Neural progenitor cell (in vitro differentiated cells): ENCODE data around the gene SCFD1. TPM values are rescaled to one million over a fixed set of nuclear protein-coding genes. Genes with fewer than 3 reads are reported as not detected.
A peak's percentile ranks its signal among the peaks of the same experiment; 100 is the strongest.

Experiments used
- DNase-seq: peaks from one replicate; pipeline ENCODE4 v3.0.0-alpha.2; 2016; ENCODE audit warnings: low spot score
- H2AFZ ChIP-seq: fragments of 200-600 bp; sonication (generic); replicated peaks from 2 replicates; pipeline ENCODE4 v1.6.1; 2016; ENCODE audit warnings: antibody characterized with exemption
- H3F3A ChIP-seq: fragments of 200-600 bp; sonication (generic); 2 replicates; pipeline ENCODE4 v1.6.1; 2016; ENCODE audit warnings: antibody characterized with exemption, low read depth
- H3K27ac ChIP-seq: fragments of 200-600 bp; sonication (generic); 2 replicates; pipeline ENCODE4 v1.5.1; 2016; ENCODE audit warnings: mild to moderate bottlenecking
- H3K27me3 ChIP-seq: fragments of 200-600 bp; sonication (generic); 2 replicates; pipeline ENCODE4 v1.6.1; 2016; ENCODE audit warnings: mild to moderate bottlenecking, moderate library complexity
- H3K36me3 ChIP-seq: fragments of 200-600 bp; sonication (generic); 2 replicates; pipeline ENCODE4 v1.5.1; 2016
- H3K4me1 ChIP-seq: fragments of 200-600 bp; sonication (generic); 2 replicates; pipeline ENCODE4 v1.6.1; 2016; ENCODE audit warnings: mixed run types
- H3K4me2 ChIP-seq: fragments of 200-600 bp; sonication (generic); 2 replicates; pipeline ENCODE4 v1.6.1; 2016
- H3K4me3 ChIP-seq: fragments of 200-600 bp; sonication (generic); 2 replicates; pipeline ENCODE4 v1.5.1; 2016
- H3K79me2 ChIP-seq: fragments of 200-600 bp; sonication (generic); 2 replicates; pipeline ENCODE4 v1.6.1; 2016; ENCODE audit warnings: low read depth
- H3K9ac ChIP-seq: fragments of 200-600 bp; sonication (generic); 2 replicates; pipeline ENCODE4 v1.6.1; 2016
- H3K9me3 ChIP-seq: fragments of 200-600 bp; sonication (generic); 2 replicates; pipeline ENCODE4 v1.5.1; 2016; ENCODE audit warnings: low read depth
- H4K20me1 ChIP-seq: fragments of 200-600 bp; sonication (generic); 2 replicates; pipeline ENCODE4 v1.6.1; 2016; ENCODE audit warnings: low read depth
- H3K27ac Mint-ChIP-seq: 3 replicates; pipeline ENCODE4 v1.8.0; 2021; ENCODE audit warnings: mixed read lengths
- H3K27me3 Mint-ChIP-seq: 2 replicates; pipeline ENCODE4 v1.8.0; 2022; ENCODE audit warnings: low read depth, mild to moderate bottlenecking, inconsistent platforms, moderate library complexity, mixed read lengths; ENCODE audit not compliant: insufficient read depth
- H3K36me3 Mint-ChIP-seq: 3 replicates; pipeline ENCODE4 v1.8.0; 2021; ENCODE audit warnings: mixed read lengths
- H3K4me1 Mint-ChIP-seq: 3 replicates; pipeline ENCODE4 v1.8.0; 2021; ENCODE audit warnings: mixed read lengths
- H3K4me3 Mint-ChIP-seq: 3 replicates; pipeline ENCODE4 v1.8.0; 2021; ENCODE audit warnings: mild to moderate bottlenecking, moderate library complexity, mixed read lengths
- H3K9me3 Mint-ChIP-seq: 3 replicates; pipeline ENCODE4 v1.8.0; 2020; ENCODE audit warnings: mixed read lengths
- EZH2 ChIP-seq: fragments of 200-600 bp; sonication (generic); IDR thresholded peaks from 2 replicates; pipeline ENCODE4 v1.6.1; 2017; ENCODE audit warnings: antibody characterized with exemption, mild to moderate bottlenecking, moderate library complexity
- EZH2phosphoT487 ChIP-seq: fragments of 200-600 bp; sonication (generic); IDR thresholded peaks from 2 replicates; pipeline ENCODE4 v1.6.1; 2017; ENCODE audit warnings: antibody characterized with exemption
- total RNA-seq: library from RNA; depleted of rRNA; stranded (reverse); fragments of >200 nt; gene quantifications from 2 replicates; pipeline ENCODE4 v1.2.3, GENCODE V29; 2015; ENCODE audit warnings: low replicate concordance
- TF ChIP-seq, protein P1 (sequence below): fragments of 200-600 bp; sonication (generic); IDR thresholded peaks from 2 replicates; pipeline ENCODE4 v1.5.1; 2017; ENCODE audit warnings: antibody characterized with exemption, mild to moderate bottlenecking

The SCFD1 gene, protein sequence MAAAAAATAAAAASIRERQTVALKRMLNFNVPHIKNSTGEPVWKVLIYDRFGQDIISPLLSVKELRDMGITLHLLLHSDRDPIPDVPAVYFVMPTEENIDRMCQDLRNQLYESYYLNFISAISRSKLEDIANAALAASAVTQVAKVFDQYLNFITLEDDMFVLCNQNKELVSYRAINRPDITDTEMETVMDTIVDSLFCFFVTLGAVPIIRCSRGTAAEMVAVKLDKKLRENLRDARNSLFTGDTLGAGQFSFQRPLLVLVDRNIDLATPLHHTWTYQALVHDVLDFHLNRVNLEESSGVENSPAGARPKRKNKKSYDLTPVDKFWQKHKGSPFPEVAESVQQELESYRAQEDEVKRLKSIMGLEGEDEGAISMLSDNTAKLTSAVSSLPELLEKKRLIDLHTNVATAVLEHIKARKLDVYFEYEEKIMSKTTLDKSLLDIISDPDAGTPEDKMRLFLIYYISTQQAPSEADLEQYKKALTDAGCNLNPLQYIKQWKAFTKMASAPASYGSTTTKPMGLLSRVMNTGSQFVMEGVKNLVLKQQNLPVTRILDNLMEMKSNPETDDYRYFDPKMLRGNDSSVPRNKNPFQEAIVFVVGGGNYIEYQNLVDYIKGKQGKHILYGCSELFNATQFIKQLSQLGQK
- total RNA-seq: 70.2 and 115 TPM in 2 replicates

DNA sequence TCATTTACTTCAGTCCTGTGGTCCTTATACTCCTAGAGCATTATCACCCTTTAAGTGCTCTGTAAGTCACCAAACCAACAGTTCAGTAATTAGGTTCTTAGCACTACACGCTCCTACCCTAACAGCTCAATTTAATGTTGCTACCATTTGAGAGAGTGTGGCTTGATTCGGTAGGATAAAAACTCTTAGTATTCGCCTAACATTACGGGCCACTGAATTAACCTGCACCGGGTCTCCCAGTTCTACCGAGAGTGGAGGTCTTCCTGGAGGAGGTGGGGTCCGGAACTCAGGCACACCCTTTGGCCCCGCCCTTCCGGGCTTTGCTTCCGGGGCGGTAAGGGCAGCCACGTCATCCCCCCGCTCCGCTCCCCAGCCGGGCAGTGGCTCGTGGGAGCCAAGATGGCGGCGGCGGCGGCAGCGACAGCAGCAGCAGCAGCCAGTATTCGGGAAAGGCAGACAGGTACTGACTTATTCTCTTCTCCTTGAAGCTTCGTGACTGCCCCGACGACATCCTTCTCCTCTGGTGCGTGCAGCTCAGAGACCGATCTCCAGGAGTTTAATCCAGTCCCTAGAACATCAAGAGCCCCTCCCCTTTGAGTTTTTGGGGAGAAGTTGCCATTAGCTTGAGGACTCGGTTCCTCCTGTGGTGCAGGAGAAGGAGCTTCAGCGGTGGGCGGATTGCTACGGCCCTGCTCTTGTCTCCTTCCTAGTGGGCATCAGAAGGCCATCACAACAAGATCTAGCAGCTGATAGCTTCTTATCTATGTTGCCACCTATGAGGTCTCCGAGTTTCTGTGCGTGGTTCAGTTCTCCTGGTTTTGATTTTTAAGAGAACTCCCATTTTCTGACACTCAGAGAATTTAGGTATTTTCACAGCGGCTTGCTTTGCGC lies at the start of gene SCFD1:
Gene SCFD1 (plus strand): TSS at position 380 of the 891 bp plus-strand sequence. CDS start 20 bp downstream, at position 400.
- H3K4me3 ChIP-seq: peak within 1 kb of the TSS; percentile 86
- H4K20me1 ChIP-seq: peaks cover 29% of the 10 kb centered on the region
- Mint-ChIP-seq H3K9me3 (no peaks in the 10 kb centered on the region), H3K4me3 (peak within 1 kb of the TSS; percentile 99), H3K27me3 (no peaks in the 10 kb centered on the region), H3K4me1 (peaks cover 19% of the 10 kb centered on the region), H3K36me3 (peaks cover 12% of the 10 kb centered on the region), H3K27ac (peak within 1 kb of the TSS; percentile 99)
- TF ChIP-seq EZH2: no peak
- TF ChIP-seq, protein P1, sequence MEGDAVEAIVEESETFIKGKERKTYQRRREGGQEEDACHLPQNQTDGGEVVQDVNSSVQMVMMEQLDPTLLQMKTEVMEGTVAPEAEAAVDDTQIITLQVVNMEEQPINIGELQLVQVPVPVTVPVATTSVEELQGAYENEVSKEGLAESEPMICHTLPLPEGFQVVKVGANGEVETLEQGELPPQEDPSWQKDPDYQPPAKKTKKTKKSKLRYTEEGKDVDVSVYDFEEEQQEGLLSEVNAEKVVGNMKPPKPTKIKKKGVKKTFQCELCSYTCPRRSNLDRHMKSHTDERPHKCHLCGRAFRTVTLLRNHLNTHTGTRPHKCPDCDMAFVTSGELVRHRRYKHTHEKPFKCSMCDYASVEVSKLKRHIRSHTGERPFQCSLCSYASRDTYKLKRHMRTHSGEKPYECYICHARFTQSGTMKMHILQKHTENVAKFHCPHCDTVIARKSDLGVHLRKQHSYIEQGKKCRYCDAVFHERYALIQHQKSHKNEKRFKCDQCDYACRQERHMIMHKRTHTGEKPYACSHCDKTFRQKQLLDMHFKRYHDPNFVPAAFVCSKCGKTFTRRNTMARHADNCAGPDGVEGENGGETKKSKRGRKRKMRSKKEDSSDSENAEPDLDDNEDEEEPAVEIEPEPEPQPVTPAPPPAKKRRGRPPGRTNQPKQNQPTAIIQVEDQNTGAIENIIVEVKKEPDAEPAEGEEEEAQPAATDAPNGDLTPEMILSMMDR: no peak
- TF ChIP-seq EZH2phosphoT487: no peak
- H3K9me3 ChIP-seq: no peaks in the 10 kb centered on the region
- H3K27me3 ChIP-seq: no peaks in the 10 kb centered on the region
- peak within 1 kb of the TSS; percentile 87 for H2AFZ ChIP-seq
- H3K27ac ChIP-seq: peak within 1 kb of the TSS; percentile 99
- H3K4me1 ChIP-seq: peaks cover 14% of the 10 kb centered on the region
- H3K79me2 ChIP-seq: peaks cover 51% of the 10 kb centered on the region
- H3K36me3 ChIP-seq: peaks cover 3% of the 10 kb centered on the region
- peak within 1 kb of the TSS; percentile 97 for H3K9ac ChIP-seq
- peak; percentile 96 for DNase-seq
- peaks cover 46% of the 10 kb centered on the region for H3F3A ChIP-seq
- H3K4me2 ChIP-seq: peak within 1 kb of the TSS; percentile 79

DNA sequence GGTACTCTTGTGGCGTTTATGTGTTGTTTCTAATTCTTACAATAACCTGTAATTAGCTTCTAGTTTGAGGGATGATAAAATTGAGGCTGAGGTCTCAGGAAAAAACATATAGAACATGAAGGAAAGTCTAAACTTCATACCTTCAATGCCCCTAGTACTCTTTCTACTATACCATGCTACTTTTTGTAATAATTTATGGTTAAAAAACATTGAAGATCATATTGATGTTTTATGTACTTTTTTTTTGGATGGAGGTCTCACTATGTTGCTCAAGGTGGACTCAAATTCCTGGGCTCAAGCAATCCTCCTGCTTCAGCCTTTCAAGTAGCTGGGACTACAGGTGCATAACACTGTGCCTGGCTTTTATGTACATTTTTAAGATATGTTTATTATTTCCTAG lies 49.3 kb upstream of the SCFD1 start:
- H3K27ac ChIP-seq: no peak overlapping the region
- no peaks in the 10 kb centered on the region for H3K9me3 ChIP-seq
- H3K79me2 ChIP-seq: peaks cover 100% of the 10 kb centered on the region
- H3K4me2 ChIP-seq: no peak overlapping the region
- Mint-ChIP-seq H3K9me3 (peaks cover 79% of the 10 kb centered on the region), H3K27ac (no peak overlapping the region), H3K27me3 (peaks cover 3% of the 10 kb centered on the region), H3K4me1 (no peaks in the 10 kb centered on the region), H3K4me3 (no peak overlapping the region), H3K36me3 (peaks cover 81% of the 10 kb centered on the region)
- TF ChIP-seq EZH2phosphoT487 (no peak), EZH2 (no peak)
- TF ChIP-seq, protein P1: no peak
- no peaks in the 10 kb centered on the region for H3K36me3 ChIP-seq
- H3K4me1 ChIP-seq: peaks cover 36% of the 10 kb centered on the region
- H3K27me3 ChIP-seq: no peaks in the 10 kb centered on the region
- no peak overlapping the region for H3K9ac ChIP-seq
- DNase-seq: no peak
- peaks cover 10% of the 10 kb centered on the region for H3F3A ChIP-seq
- no peak overlapping the region for H2AFZ ChIP-seq
- H4K20me1 ChIP-seq: peaks cover 99% of the 10 kb centered on the region
- H3K4me3 ChIP-seq: no peak overlapping the region

DNA sequence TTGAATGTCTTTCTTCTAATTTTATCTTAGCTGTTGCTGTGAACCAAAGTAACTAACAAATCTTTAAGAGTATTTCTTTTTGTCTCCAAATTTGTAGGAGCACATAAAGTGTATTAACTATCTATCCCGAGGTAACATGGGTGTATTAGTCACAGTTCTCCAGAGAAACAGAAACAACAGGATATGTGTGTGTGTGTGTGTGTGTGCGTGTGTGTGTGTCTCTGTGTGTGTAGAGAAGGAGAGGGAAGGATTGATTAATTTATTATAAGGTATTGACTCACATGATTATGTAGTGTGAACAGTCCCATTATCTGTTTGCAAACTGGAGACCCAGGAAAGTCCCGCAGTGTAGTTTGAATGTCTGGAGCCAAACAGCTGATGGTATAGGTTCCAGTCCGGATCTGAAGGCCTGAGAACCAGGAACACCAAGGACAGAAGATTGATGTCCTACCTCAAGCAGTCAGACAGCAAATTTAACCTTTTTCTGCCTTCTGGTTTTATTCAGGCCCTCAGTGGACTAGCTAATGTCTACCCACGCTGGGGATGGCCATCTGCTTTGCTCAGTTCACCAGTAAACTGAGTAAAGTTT lies 48.8 kb upstream of the SCFD1 start:
- peaks cover 94% of the 10 kb centered on the region for H4K20me1 ChIP-seq
- Mint-ChIP-seq H3K27ac (no peak overlapping the region), H3K4me3 (no peak overlapping the region), H3K9me3 (peaks cover 79% of the 10 kb centered on the region), H3K36me3 (peaks cover 80% of the 10 kb centered on the region), H3K27me3 (peaks cover 3% of the 10 kb centered on the region), H3K4me1 (no peaks in the 10 kb centered on the region)
- TF ChIP-seq, protein P1: no peak
- no peak for TF ChIP-seq EZH2
- TF ChIP-seq EZH2phosphoT487: no peak
- no peak overlapping the region for H3K27ac ChIP-seq
- DNase-seq: no peak
- H3K4me2 ChIP-seq: no peak overlapping the region
- H3F3A ChIP-seq: peaks cover 10% of the 10 kb centered on the region
- peaks cover 100% of the 10 kb centered on the region for H3K79me2 ChIP-seq
- no peak overlapping the region for H3K9ac ChIP-seq
- no peak overlapping the region for H3K4me3 ChIP-seq
- no peak overlapping the region for H2AFZ ChIP-seq
- H3K9me3 ChIP-seq: no peaks in the 10 kb centered on the region
- no peaks in the 10 kb centered on the region for H3K36me3 ChIP-seq
- H3K4me1 ChIP-seq: peaks cover 31% of the 10 kb centered on the region
- no peaks in the 10 kb centered on the region for H3K27me3 ChIP-seq
